H9 (cell line): ENCODE measurements around the gene DGKD. TPM values are rescaled to one million over a fixed set of nuclear protein-coding genes. Genes with fewer than 3 reads are reported as not detected.

Experiments used
- DNase-seq: peaks from one replicate; pipeline ENCODE4 v3.0.0-alpha.2; 2017
- H2AFZ ChIP-seq: one replicate; pipeline ENCODE4 v1.6.1; 2013; ENCODE audit warnings: mild to moderate bottlenecking, low read length, control low read depth, moderate library complexity
- H2AK5ac ChIP-seq: 2 replicates; pipeline ENCODE4 v1.6.1; 2013; ENCODE audit warnings: low read length, control low read depth, mixed read lengths; ENCODE audit not compliant: insufficient read length
- H2BK120ac ChIP-seq: one replicate; pipeline ENCODE4 v1.6.1; 2013; ENCODE audit warnings: low read depth, mild to moderate bottlenecking, low read length, control low read depth, inconsistent platforms; ENCODE audit not compliant: poor library complexity, severe bottlenecking
- H2BK12ac ChIP-seq: 2 replicates; pipeline ENCODE4 v1.6.1; 2013; ENCODE audit warnings: low read length, control low read depth, mixed read lengths, low read depth; ENCODE audit not compliant: insufficient read length
- H2BK15ac ChIP-seq: 2 replicates; pipeline ENCODE4 v1.6.1; 2013; ENCODE audit warnings: low read depth, low read length, control low read depth
- H2BK20ac ChIP-seq: one replicate; pipeline ENCODE4 v1.6.1; 2013; ENCODE audit warnings: low read depth, mild to moderate bottlenecking, low read length, control low read depth, inconsistent platforms; ENCODE audit not compliant: poor library complexity, severe bottlenecking
- H2BK5ac ChIP-seq: 2 replicates; pipeline ENCODE4 v1.6.1; 2013; ENCODE audit warnings: low read length, control low read depth, mixed read lengths; ENCODE audit not compliant: insufficient read length
- H3K14ac ChIP-seq: 2 replicates; pipeline ENCODE4 v1.6.1; 2013; ENCODE audit warnings: low read length, control low read depth; ENCODE audit not compliant: insufficient read depth
- H3K18ac ChIP-seq: 2 replicates; pipeline ENCODE4 v1.6.1; 2013; ENCODE audit warnings: low read depth, mild to moderate bottlenecking, mixed read lengths, low read length, control low read depth; ENCODE audit not compliant: insufficient read length
- H3K23ac ChIP-seq: 2 replicates; pipeline ENCODE4 v1.6.1; 2013; ENCODE audit warnings: low read length, control low read depth, mixed read lengths, low read depth; ENCODE audit not compliant: insufficient read length
- H3K23me2 ChIP-seq: 2 replicates; pipeline ENCODE4 v1.6.1; 2013; ENCODE audit warnings: low read depth, mild to moderate bottlenecking, mixed read lengths, low read length, control low read depth; ENCODE audit not compliant: insufficient read length, poor library complexity, severe bottlenecking
- H3K27ac ChIP-seq: 2 replicates; pipeline ENCODE4 v1.5.1; 2013; ENCODE audit warnings: low read length, control low read depth, mixed read lengths, low read depth; ENCODE audit not compliant: insufficient read length
- H3K27me3 ChIP-seq: 2 replicates; pipeline ENCODE4 v1.6.1; 2013; ENCODE audit warnings: low read length, control low read depth, inconsistent platforms; ENCODE audit not compliant: insufficient read depth
- H3K4ac ChIP-seq: 2 replicates; pipeline ENCODE4 v1.6.1; 2013; ENCODE audit warnings: low read depth, mild to moderate bottlenecking, control low read depth, inconsistent platforms, low read length, moderate library complexity
- H3K4me1 ChIP-seq: 2 replicates; pipeline ENCODE4 v1.6.1; 2013; ENCODE audit warnings: low read length, control low read depth, inconsistent platforms; ENCODE audit not compliant: insufficient read depth
- H3K4me2 ChIP-seq: 2 replicates; pipeline ENCODE4 v1.6.1; 2013; ENCODE audit warnings: low read length, control low read depth, mixed read lengths; ENCODE audit not compliant: insufficient read length, insufficient read depth
- H3K56ac ChIP-seq: 2 replicates; pipeline ENCODE4 v1.6.1; 2013; ENCODE audit warnings: low read depth, mild to moderate bottlenecking, mixed read lengths, low read length, control low read depth; ENCODE audit not compliant: insufficient read length
- H3K79me1 ChIP-seq: 2 replicates; pipeline ENCODE4 v1.6.1; 2013; ENCODE audit warnings: low read depth, mild to moderate bottlenecking, moderate library complexity, low read length, control low read depth, inconsistent platforms; ENCODE audit not compliant: insufficient read depth, poor library complexity, severe bottlenecking
- H3K79me2 ChIP-seq: 2 replicates; pipeline ENCODE4 v1.6.1; 2013; ENCODE audit warnings: low read length, control low read depth, inconsistent platforms; ENCODE audit not compliant: insufficient read depth
- H3K9ac ChIP-seq: 2 replicates; pipeline ENCODE4 v1.6.1; 2013; ENCODE audit warnings: low read length, control low read depth, mixed read lengths; ENCODE audit not compliant: insufficient read length; ENCODE audit errors: extremely low read depth
- H3K9me3 ChIP-seq: one replicate; pipeline ENCODE4 v1.6.1; 2013; ENCODE audit warnings: low read depth, low read length, inconsistent platforms; ENCODE audit not compliant: control insufficient read depth
- H3T11ph ChIP-seq: one replicate; pipeline ENCODE4 v1.6.1; 2013; ENCODE audit warnings: mild to moderate bottlenecking, low read length, control low read depth, inconsistent platforms
- H4K20me1 ChIP-seq: one replicate; pipeline ENCODE4 v1.6.1; 2013; ENCODE audit not compliant: control insufficient read depth, insufficient read length, insufficient read depth
- H4K5ac ChIP-seq: 2 replicates; pipeline ENCODE4 v1.6.1; 2013; ENCODE audit warnings: low read depth, mild to moderate bottlenecking, mixed read lengths, low read length, control low read depth; ENCODE audit not compliant: insufficient read length
- H4K8ac ChIP-seq: replicated peaks from 2 replicates; pipeline ENCODE4 v1.6.1; 2013; ENCODE audit warnings: low read length, control low read depth, mixed read lengths, low read depth; ENCODE audit not compliant: insufficient read length
- H4K91ac ChIP-seq: 2 replicates; pipeline ENCODE4 v1.6.1; 2013; ENCODE audit warnings: low read depth, mild to moderate bottlenecking, moderate library complexity, mixed read lengths, low read length, control low read depth; ENCODE audit not compliant: insufficient read length
- H3K27ac Mint-ChIP-seq, 3 experiments: 2 replicates in 2 of 3; 3 replicates in 1 of 3; pipeline ENCODE4 v1.8.0; 2020 to 2021; ENCODE audit warnings: mixed read lengths in 3 of 3, mild to moderate bottlenecking in 1 of 3, moderate library complexity in 1 of 3
- H3K27me3 Mint-ChIP-seq: 2 replicates; pipeline ENCODE4 v1.8.0; 2021; ENCODE audit warnings: low read depth, mild to moderate bottlenecking, moderate library complexity, mixed read lengths
- H3K36me3 Mint-ChIP-seq, 3 experiments: 2 replicates in 2 of 3; 3 replicates in 1 of 3; pipeline ENCODE4 v1.8.0; 2020 to 2021; ENCODE audit warnings: low read depth in 3 of 3, mixed read lengths in 3 of 3; ENCODE audit not compliant: insufficient read depth in 1 of 3
- H3K4me1 Mint-ChIP-seq, 2 experiments: 2 replicates each; pipeline ENCODE4 v1.8.0; 2020; ENCODE audit warnings: mixed read lengths in 2 of 2
- H3K4me3 Mint-ChIP-seq, 2 experiments: 2 replicates in 1 of 2; 3 replicates in 1 of 2; pipeline ENCODE4 v1.8.0; 2020 to 2021; ENCODE audit warnings: mild to moderate bottlenecking in 2 of 2, mixed read lengths in 2 of 2, moderate library complexity in 1 of 2
- H3K9me3 Mint-ChIP-seq, 2 experiments: 2 replicates in 1 of 2; 3 replicates in 1 of 2; pipeline ENCODE4 v1.8.0; 2020; ENCODE audit warnings: mild to moderate bottlenecking in 2 of 2, mixed read lengths in 2 of 2, moderate library complexity in 1 of 2
- WGBS: extraction: QIAGEN DNeasy Blood & Tissue Kit; methylation state at CpG from one replicate; pipeline ENCODE4 v1.1.7; 2013; ENCODE audit warnings: missing lambda C conversion rate, low lambda C conversion rate, mixed read lengths; ENCODE audit not compliant: insufficient read length; ENCODE audit errors: extremely low coverage; 5-methylcytosine and 5-hydroxymethylcytosine counted together
- total RNA-seq: library from RNA; stranded (reverse); gene quantifications from 2 replicates; pipeline ENCODE4 v1.2.1, GENCODE V29; 2021
- TF ChIP-seq, protein P1 (sequence below): fragments of 200-600 bp; sonication (generic); conservative IDR thresholded peaks from 3 replicates; pipeline ENCODE4 v1.8.0; 2021; ENCODE audit warnings: antibody characterized with exemption, mild to moderate bottlenecking

The DGKD gene
- total RNA-seq, 1 experiment from 2014 or later, result 20.7 TPM

GRCh38 chr2:233381638-233381995, 27.3 kb downstream of the DGKD start:
- H3K56ac ChIP-seq, result no peak overlapping the region
- H3K4me2 ChIP-seq, result no peak overlapping the region
- H4K8ac ChIP-seq, result no peak overlapping the region
- Mint-ChIP-seq H3K27me3 (no peaks in the 10 kb centered on the region), H3K4me1 (peaks cover 14 to 33% of the 10 kb centered on the region in 2 experiments), H3K9me3 (no peaks in the 10 kb centered on the region), H3K4me3 (no peak overlapping the region), H3K27ac (no peak overlapping the region), H3K36me3 (peaks cover 5 to 7% (median 6%) of the 10 kb centered on the region in 3 experiments; a peak in 6 of 7 replicates)
- H4K20me1 ChIP-seq, result no peaks in the 10 kb centered on the region
- no peak overlapping the region for H2BK120ac ChIP-seq
- no peak overlapping the region for H2BK5ac ChIP-seq
- H3K4ac ChIP-seq, result no peak overlapping the region
- H3K9me3 ChIP-seq, result no peaks in the 10 kb centered on the region
- H3T11ph ChIP-seq, result no peak overlapping the region
- H2AFZ ChIP-seq, result no peak overlapping the region
- no peak overlapping the region for H4K91ac ChIP-seq
- no peaks in the 10 kb centered on the region for H3K23me2 ChIP-seq
- H2BK12ac ChIP-seq, result no peak overlapping the region
- no peak overlapping the region for H2BK15ac ChIP-seq
- H2BK20ac ChIP-seq, result no peak overlapping the region
- no peak overlapping the region for H3K14ac ChIP-seq
- H3K9ac ChIP-seq, result no peak overlapping the region
- WGBS, result no CpG with 5 or more reads among the region's 4 CpGs
- no peaks in the 10 kb centered on the region for H3K79me1 ChIP-seq
- H3K27me3 ChIP-seq, result no peaks in the 10 kb centered on the region
- no peak for DNase-seq
- no peak overlapping the region for H3K27ac ChIP-seq
- H4K5ac ChIP-seq, result no peak overlapping the region
- H3K18ac ChIP-seq, result no peak overlapping the region
- TF ChIP-seq, protein P1, sequence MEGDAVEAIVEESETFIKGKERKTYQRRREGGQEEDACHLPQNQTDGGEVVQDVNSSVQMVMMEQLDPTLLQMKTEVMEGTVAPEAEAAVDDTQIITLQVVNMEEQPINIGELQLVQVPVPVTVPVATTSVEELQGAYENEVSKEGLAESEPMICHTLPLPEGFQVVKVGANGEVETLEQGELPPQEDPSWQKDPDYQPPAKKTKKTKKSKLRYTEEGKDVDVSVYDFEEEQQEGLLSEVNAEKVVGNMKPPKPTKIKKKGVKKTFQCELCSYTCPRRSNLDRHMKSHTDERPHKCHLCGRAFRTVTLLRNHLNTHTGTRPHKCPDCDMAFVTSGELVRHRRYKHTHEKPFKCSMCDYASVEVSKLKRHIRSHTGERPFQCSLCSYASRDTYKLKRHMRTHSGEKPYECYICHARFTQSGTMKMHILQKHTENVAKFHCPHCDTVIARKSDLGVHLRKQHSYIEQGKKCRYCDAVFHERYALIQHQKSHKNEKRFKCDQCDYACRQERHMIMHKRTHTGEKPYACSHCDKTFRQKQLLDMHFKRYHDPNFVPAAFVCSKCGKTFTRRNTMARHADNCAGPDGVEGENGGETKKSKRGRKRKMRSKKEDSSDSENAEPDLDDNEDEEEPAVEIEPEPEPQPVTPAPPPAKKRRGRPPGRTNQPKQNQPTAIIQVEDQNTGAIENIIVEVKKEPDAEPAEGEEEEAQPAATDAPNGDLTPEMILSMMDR, result no peak
- H3K79me2 ChIP-seq, result peaks cover under 1% of the 10 kb centered on the region; the same call in 1 of the 2 replicates
- H3K4me1 ChIP-seq, result no peaks in the 10 kb centered on the region
- no peak overlapping the region for H2AK5ac ChIP-seq
- no peak overlapping the region for H3K23ac ChIP-seq
